ENCODE results near the gene FGD5.

Gene FGD5

DNA sequence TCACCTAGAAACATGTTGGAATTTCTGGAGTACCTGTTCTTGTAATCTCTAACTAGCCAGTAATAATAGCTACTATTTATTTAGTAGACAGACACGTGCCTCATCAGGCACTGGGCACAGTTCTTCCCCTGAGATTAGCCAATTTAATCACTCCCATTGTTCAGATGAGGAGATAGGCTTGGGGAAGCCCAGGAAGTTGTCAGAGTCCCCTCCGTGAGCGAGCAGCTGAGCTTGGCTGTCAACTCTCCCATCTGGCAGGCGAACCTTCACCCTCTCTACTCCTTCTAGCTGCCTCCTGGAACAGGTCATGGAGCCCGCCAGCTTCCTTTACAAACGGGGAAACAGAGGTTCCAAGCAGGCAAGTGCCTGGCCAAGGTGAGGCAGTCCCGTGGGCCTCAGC is 31.1 kb upstream of the FGD5 start:
- DNase-seq (ENCODE audit: low read depth, low spot score) = no peak

DNA sequence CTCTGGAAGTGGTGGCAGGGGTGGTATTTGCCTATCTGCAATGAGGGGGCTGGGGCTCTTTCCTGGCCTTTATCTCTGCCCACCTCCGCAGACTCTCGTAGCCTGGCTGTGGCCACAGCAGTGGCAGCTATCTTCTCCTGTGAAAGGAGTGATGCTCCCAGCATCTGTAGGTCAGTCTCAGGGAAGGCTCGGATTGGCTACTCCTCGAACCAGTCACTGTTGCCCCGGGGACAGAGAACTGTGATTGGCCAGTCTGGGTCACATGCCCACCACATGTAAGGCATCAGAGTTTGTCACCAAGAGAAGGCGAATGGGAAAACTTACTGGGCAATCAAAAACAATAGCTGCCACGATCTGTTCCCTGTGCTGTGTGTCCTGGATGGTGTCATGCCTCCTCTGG is 30.1 kb upstream of the FGD5 start:
- DNase-seq (ENCODE audit: low read depth, low spot score) = no peak

DNA sequence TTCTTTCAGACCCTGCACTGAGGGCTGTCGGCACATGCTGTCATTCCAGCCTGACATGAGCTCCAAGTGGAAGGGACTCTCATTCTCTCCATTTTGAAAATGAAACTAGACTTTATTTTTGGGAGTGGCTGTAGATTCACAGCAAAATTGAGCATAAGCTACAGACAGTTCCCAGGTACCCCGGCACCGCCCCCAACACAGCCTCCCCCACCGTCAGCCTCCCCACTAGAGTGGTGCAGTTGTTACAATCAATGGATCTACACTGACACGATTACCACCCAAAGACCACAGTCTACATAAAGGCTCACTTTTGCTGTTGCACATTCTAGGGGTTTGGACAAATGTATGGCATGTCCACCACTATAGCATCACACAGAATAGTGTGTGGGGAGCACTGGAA is 29.5 kb upstream of the FGD5 start:
- no peak for DNase-seq (ENCODE audit: low read depth, low spot score)

DNA sequence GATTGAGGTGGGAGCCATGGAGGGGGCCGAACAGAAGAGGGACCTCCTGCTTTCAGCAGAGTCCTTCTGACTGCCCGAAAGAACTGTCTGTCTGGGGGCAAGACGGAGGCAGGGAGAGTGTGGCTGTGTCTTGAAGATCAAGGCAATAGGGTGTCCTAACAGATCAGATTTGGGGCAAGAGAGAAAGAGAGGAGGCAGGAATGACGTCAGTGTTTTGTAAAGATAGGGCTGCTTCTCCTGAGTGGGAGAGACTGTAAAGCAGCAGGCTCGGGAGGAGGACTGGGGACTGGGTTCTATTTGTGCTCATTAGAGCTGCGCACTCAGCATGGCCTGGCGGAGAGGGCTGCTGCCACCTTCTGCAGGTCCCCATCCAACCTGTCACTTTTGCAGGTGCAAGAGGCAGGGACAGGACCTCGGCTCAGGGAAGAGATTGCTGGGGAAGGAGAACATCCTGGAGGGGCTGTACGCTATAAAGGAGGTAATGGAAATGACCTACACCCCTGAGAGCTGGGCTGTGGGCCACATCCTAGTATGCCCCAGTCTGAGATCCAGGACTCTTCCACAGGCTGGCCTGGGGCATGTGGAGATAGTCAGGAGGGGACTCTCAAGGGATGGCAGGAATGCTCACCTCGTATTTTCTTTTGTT is 29.0 kb upstream of the FGD5 start:
- no peak for DNase-seq (ENCODE audit: low read depth, low spot score)

DNA sequence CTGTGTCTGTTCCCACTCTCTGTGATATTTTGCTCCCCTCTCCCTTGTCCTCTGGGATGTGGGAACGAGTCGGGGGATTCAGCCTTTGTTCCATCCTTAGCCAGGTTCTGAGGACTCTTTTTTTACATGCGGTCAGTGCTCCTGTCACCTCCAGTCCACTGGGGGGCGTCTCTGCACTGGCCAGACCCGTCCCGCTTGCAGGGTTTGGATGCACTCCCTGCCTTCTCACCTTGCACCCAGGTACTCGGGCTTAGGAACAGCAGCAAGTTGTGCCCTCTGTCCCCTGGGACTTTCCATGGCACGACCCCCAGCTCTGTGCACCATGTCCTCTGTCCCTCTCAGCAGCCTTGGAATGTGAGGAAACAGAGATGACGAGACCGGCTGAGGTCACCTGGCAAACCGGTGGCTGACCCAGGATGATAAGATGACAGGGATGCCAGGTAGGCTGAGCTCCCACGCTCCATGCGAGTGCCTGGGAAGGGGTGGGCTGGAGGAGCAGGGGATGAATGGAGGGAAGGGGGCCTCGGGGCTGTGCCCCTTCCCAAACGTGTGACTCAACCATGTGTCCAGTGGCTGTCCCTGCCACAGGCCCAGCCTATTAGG is 27.3 kb upstream of the FGD5 start:
- DNase-seq (ENCODE audit: low read depth, low spot score) = peak; percentile 46

DNA sequence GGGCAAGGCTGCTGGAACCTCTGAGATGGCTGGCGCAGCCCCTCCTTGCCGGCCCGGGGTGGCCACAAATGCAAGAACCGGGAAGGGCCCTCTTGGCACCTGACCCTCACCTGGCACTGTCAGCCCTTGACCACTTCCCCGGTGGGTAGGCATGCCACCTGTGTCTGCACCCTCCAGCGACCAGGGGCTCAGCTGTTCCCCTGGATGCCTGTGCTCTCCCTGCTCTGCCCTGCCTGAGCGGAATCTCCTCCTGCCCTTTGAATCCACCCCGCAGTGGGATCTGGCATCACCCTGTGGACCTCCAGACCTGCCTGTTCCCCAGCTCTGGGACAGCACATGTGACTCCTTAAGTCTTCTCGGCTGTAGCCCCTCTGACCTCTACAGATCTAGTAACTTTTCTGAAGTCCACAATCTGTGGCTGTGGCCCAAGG is 26.1 kb upstream of the FGD5 start:
- DNase-seq (ENCODE audit: low read depth, low spot score) = no peak

DNA sequence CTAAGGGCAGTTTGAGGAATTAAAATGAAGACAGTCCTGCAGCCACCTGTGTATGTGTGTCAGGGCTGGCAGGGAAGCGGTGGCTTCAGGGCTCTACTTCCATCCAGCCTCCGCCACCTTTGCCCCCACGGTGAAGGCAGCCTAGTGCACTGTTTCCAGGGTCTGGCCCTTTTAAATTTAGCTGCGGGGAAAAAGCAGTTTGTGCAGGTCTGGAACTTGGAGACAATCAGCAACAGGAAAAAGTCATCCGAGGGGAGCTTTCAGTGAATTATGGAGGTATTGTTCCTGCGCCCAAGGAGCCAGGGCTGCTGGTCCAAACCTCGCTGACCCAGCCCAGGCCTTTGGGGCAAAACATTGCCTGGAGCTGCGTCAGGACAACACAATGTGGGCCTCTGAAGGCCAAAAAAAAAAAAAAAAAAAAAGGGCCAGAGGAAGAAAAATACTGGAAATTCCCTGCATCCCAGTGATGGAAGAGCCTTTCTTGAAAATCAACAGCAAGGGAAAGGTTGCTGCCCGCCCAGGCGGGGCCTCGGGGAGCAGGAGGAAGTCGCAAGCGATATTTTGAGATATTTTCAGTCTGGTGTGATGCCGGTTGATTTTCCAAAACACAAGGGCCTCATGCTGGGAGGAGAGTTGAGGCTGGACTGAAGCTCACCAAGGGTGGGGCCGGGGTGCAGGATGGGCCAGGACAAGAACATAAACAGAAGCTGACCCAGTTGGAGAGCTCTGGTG is 25.5 kb upstream of the FGD5 start:
- no peak for DNase-seq (ENCODE audit: low read depth, low spot score)

DNA sequence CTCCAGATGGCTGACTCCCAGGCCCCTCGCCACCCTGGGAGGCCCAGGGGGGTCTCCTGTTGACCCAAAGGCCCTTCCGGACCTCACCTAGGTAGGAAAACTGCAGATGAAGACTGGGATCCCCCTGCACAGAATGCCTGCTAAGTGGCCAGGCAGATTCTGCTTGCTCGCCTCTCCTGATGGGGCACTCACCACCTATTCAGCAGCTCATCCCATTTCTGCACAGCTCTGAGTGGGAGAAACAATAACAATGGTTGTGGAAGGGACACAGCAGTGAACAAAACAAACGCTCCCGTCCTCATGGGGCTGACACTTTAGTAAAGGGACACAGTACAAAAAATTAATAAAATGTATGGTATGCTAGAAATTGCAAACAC is 24.9 kb upstream of the FGD5 start:
- no peak for DNase-seq (ENCODE audit: low read depth, low spot score)

DNA sequence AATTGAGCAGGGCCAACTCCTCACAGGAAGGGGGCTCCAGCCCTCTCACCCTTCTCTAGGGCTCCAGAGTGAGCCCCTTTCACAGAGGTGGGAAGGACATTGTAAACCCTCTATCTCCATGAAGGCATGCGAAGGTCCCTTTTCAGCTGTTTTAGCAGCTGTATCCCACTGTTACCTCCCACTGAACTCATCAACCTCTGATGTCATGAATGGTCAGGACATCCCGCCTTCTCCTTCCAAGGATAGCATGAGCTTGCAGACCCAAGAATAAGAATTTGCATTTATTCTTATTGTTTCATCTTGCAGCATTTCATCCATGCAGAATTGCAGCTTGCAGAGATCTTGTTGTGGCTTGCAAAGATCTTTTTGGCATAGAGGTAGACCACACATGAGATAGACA is 24.3 kb upstream of the FGD5 start:
- DNase-seq (ENCODE audit: low read depth, low spot score) = no peak

DNA sequence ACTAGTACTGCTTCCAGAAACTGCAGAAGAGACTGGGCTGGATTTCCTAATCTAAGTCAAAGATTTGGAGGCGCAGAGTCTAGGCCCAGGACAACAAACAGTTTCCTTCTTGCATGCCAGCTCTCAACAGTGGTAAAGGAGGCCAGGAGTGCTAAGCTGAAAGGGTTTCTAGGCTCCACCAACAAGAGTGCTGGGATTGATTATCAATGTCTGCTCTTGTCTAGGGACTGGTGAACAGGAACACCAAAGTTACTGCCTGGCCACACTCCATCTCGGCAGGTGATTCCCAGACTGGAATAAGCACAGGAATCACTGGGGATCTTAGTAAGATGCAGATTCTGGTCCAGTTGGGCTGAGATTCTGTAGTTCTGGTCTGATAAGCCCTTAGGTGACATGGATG is 22.8 kb upstream of the FGD5 start:
- DNase-seq (ENCODE audit: low read depth, low spot score) = no peak

DNA sequence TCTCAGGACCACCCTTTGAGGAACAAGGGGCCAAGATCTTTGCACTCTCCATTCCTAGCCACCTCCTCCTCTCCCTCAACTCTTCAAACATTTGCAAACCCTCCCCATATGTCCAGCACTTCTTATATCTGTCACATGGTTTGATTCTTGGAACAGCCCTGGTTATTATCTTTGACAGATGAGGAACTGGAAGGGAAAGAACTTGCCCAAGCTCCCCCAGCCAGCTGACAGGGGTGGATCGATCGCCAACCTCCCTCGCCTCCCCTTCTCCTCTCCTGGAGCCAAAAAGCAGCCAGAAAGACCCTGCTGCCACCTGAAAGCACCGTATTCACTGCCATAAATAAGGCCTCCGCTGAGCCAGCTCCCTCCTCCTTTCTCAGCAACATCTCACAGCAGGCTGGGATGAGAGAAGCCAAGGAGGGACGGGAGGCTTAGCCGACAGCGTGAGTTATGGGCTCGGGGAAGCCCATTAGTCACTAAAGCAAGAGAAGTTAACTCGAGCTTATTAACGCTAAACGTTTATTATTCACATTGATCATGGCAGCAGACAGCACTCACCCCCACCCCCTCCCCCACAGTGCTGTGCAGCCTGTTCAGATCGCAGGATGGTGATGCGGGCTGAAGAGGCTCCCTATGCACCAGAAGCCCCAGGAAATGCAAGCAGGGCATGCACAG is 22.2 kb upstream of the FGD5 start:
- DNase-seq (ENCODE audit: low read depth, low spot score) = no peak

DNA sequence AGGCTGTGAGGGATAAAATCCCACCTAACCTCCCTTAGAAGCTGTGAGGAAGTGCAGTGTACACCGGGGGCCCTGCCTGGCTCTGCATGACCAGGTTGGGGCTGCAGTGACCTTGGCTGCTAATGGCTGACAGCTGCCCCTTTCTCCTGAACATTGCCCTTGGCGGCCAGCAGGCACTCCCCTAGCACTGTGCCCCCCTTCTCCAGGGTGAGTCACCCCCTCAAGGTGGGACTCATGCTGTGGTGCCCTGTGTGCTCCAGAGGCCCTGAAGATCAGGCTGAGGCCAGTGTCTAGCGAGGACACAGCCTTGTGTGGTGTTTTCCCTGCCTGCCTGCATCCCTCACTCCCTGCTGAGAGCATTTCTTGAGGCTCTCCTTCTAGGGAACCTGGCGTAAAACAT is 21.0 kb upstream of the FGD5 start:
- no peak for DNase-seq (ENCODE audit: low read depth, low spot score)

DNA sequence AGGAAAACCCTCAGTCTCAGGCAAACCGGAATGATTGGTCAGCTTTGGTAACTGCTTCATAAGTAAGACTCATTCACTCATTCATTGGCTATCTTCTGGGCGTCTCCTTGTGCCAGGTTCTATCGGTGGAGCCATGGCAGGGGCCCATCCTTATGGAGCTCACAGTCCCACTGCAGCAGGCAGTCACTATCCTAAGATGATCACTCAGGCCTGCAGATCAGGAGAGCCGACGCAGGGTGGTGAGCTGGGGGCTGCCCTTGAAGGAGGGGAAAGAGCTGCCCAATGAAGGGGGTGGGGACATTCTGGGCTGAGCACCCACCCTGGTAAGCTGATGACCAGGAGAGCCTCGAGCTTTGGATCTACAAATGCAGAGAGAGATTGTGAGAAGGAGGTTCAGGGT is 20.5 kb upstream of the FGD5 start:
- DNase-seq (ENCODE audit: low read depth, low spot score) = no peak

DNA sequence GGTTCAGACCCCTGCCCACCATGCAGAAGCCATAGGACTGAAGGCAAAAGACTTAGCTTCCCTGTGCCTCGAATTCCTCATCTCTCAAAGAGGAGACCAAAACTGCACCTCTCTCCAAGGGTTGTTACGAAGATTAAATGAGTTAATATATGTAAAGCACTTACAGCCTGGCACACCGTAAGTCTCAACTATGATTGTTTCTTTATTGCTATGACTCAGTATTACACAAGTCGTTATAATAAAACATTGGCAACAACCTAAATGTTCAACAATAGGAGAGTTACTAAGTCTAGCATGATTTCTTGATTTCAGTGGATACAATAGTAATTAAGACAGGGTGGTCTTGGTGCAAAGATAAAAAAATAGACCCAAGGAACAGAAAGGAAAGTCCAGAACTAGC is 19.6 kb upstream of the FGD5 start:
- no peak for DNase-seq (ENCODE audit: low read depth, low spot score)

DNA sequence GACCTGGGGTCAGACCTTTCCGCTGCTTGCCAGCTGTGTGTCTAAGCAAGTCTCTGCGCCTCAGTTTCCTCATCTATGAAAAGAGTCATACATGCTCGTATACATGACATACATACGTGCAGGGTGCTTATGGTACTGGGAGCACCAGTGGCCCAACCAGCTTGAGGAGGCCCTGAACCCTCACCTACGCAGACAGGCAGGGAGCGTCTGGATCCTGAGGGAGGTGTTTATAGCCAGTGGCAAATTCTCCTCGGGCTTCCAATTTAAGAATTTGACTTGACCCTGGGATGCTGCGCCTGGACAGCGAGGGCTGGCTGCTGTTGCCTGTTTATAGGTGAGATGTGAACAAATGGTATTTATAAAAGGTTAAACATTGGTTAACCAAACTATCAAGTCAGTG is 17.7 kb upstream of the FGD5 start:
- DNase-seq (ENCODE audit: low read depth, low spot score) = no peak

DNA sequence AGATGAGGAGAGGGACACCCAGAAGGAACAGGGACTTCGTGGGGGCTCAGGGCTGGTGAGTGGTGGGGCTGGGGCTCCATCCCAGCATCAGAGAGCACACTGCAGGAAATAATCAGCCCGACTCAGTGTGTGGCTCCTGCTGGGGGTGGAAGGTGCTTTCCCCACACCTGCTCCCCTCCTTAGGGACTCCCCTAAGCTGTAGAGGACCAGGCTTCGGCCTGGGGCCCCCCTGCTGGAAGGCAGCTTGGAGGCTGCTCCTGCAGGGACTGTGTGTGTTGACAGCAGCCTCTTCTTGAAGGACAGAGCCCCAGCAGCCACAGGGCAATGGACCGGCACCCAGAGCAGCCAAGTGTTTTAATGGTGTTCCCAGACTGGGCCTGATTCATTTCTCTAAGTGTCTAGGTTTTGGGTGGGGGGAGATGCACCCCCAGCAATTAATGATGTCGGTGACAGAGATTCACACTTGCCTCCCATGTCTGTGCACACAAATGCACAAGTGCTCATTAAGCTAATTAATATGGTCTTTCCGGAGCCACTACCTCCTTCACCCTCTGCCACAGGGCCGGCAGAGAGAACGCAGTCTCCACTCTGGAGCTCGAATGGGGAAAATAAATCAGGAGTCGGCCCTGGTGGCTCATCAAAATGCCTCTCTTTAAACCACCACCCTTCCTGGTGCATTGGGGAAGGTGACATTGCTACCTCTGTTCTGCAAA is 16.9 kb upstream of the FGD5 start:
- DNase-seq (ENCODE audit: low read depth, low spot score) = no peak

DNA sequence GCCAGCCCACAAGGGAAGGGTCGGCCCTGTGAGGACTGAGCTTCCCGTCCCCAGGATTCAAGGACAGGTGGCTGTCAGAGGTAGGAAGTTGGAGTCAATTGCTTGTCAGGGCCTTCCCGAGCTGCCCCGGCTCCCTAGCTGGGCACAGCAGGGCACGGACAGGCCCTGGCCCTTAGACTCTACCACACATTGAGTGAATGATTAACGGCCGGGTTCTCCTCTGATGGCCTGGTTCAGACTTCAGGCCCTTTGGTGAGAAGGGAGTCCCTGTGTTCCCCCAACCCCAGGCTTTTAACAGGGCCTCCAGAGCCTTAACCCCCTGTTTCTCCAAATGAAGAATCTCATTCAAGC is 16.4 kb upstream of the FGD5 start:
- no peak for DNase-seq (ENCODE audit: low read depth, low spot score)

DNA sequence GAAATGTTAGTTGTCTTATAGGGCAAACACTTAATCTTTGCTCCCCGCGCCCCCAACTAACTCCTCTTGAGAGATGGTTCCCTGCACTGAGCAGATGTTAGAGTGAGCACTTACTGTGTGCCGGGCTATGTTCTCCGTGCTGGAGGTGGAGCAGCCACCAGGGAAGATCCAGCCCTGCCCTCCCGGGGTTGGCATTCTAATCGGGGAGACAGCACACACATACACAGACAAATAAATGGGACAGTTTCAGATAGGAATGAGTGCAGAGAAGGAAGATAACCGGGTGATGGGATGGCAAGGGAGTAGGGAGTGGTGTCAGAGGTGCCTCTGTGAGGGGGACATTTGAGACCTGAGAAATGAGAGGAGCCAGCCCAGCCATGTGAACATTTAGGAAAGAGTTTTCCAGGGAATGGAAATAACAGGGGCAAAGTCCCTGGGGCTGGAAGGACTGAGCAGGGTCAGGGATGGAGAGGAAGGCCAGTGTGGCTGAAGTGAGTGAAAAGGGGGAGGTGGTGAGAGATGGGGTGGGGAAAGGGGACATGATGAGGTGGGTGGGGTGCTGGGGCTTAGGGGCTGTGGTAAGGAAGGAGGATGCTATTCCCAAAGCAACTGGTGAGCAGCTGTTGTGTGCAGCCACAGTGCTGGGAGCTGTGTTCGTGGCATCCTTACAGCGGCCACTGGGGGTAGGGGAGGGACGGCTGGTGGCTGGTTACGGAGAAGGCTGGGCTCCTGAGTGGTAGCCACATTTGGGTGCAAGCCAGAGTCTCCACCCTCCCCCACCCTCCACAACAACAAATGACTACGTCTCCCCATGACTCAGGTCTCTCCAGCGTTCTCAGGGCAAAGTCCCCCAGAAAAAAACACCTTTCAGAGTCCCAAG is 15.4 kb upstream of the FGD5 start:
- no peak for DNase-seq (ENCODE audit: low read depth, low spot score)

DNA sequence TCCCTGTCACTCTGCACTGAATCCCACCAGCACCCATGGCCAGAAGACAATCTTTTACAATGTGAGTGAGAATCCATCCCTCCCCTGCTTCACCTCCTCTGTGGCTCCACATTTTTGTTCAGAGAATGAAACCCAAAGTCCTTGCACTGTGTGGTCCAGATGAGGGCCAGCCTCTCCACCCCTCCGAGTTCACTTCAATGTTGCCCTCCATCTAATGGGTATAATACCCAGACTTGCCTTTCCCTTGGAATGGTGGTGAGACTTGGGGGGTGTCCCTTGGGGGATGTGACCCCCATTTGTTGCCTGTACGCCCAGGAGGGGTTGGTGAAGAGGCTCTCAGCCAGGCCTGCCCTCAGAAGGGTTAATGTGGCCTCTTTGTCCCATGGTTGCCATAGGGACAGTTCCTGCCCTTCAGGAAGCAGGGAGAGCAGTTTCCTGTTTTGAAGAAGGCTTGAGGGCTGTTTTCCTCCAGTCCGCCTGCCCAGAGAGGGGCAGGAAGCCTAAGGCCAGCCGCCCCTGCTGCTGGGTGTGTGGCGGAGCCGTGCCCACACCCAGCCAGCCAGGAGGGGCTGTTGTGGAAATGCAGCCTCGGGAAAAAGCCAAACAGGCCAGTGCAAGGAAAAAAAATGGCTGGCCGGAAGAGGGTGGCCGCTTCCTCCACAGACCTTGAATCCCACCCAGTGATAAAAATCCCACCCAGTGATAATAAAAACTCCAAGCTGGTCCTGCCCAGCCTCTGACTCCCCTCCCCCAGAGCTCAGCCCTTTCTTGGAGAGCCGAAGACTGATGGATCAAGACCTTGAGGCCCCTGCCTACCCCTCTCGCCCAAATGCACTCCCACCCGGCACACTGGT is 14.6 kb upstream of the FGD5 start:
- DNase-seq (ENCODE audit: low read depth, low spot score) = no peak
